HL-60/S4 (cell line): ENCODE measurements around the gene CHURC1.

Experiments
- in situ Hi-C: fragments of 300-500 bp; cut with MboI; formaldehyde crosslinking; loops from 2 replicates; pipeline ENCODE4 v1.14.3; 2022; ENCODE audit warnings: low sequenced_read_pairs

CHURC1 gene

DNA sequence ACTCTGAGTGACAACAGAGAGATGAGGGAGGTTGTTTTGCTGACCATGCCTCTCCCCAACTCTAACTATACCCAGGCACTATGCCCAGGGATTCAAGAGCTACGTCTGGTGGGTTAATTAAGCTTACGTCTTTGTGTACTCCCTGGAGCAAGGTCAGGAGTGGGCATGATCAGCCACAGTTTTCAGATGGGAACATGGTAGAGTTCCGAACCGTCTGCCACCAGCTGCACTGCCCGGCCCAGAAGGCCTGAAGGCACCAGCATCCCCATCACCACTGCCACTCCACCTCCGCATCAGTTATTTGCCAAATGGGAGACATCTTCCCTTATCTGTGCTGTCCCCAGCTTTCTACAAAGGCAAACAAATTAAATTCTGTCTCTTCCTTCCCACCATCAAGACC lies 39.4 kb downstream of the CHURC1 start:
- in situ Hi-C loops = no loop called here

DNA sequence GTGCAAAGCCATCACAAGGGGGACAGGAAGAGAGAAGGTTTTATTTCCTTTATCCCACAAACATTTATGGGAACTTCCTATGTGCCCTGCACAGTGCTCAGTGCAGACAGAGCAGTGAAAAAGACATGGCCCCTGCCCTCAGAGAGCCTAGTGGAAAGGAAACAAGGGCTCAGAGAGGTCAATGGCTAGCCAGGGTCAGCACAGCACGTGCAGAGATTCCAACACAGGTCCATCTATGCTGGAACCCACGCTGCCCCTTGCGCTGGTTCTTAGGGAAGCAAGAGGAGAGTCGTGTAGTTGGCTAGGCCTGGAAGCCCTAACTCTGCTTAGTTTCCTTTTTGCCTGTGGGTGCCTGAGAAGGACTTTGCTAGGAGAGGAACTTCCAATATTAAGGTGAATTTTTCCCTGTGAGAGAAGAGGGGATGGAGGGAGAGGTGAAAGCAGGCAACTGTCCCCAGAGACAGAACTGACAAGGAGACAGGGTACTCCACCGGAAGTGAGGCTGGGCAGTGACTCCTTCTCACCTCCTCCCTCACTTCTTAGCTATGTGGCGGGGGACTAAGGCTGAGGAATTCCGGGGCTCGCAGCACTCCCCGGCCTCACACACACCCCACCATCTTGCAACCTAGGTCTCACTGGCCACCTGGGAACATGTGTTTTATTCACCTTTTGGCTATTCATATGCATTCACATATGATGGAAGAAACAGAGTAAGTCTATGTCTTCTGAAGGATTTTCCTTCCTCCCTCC lies 40.4 kb downstream of the CHURC1 start:
- in situ Hi-C loops = no loop called here

DNA sequence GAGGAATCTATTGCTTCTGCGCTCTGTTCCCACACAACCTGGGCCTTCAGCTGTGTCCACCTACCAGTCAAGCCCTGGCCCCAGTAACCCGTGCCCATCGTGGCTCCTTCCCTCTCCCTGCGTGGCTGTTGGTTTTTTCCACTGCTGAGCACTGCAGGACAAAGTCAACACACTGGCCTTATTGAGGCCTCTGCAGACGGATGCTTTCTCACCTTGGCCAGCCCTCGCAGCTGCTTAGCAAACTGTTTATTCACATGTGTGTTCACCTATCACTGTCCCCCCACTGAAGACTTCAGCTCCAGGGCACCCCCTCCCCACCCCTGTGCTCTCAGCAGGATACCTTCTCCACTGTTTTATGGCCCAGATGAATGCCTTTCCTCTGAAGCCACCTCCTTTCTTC lies 41.0 kb downstream of the CHURC1 start:
- in situ Hi-C loops = no loop called here

DNA sequence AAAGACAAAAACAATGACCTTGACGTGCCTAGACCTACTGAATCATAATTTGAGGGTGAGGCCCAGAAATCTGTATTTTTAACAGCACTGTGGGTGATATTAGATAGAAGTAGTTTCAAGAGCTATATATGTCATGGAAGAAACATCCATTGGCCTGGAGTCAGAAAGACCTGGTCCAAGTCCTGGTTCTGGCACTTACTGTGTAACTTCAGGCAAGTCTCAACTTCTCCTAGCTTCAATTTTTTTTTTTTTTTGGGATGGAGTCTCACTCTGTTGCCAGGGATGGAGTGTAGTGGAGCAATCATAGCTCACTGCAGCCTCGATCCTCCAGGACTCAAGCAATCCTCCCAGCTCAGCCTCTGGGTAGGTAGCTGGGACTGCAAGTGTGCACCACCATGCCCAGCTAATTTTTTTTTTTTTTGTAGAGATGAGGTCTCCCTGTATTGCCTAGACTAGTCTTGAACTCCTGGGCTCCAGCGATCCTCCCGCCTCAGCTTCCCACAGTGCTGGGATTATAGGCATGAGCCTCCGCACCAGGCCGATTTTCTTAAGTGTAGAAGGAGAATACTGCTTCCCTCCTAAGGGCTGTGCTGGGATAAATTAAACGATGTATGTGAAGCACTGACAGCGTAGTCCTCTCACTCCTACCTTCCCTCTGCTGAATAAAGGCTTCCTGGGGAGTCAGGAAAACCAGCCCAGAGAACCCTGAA lies 42.6 kb downstream of the CHURC1 start:
- in situ Hi-C loops = no loop called here

DNA sequence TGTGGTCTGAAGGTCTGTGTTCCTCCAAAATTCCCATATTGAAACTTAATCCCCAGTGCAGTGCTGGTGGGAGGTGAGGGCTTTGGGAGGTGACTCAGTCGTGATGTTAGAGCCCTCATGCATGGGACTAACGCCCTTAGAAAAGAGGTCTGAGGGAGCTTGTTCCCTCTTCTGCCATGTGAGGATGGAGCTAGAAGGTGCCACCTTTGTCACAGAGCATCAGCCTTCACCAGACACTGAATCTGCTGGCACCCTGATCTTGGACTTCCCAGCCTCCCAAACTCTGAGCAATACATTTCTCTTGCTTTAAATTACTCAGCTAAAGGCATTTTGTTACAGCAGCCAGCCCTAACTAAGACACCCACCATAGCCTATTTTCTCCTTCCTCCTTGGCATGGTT lies 43.9 kb downstream of the CHURC1 start:
- in situ Hi-C loops = no loop called here

DNA sequence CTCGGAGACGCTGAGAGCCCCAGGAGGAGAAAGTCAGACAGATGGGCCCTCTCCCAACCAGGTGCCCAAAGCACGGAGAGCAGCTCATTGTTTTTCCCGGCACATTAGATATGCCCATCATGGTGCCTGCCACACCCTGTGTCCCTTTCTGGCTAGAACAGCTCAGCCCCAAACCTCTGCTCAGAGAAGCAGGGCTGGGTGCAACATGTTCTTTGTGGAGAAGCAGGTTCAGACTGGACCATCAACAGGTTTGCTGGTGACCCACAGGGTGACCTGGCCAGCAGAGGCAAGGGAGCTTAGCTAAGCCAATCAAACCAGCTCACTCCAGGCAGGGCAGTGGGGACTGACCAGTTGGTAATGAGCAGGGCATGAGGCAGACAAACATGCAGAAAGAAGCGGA lies 44.5 kb downstream of the CHURC1 start:
- in situ Hi-C loops = no loop called here

DNA sequence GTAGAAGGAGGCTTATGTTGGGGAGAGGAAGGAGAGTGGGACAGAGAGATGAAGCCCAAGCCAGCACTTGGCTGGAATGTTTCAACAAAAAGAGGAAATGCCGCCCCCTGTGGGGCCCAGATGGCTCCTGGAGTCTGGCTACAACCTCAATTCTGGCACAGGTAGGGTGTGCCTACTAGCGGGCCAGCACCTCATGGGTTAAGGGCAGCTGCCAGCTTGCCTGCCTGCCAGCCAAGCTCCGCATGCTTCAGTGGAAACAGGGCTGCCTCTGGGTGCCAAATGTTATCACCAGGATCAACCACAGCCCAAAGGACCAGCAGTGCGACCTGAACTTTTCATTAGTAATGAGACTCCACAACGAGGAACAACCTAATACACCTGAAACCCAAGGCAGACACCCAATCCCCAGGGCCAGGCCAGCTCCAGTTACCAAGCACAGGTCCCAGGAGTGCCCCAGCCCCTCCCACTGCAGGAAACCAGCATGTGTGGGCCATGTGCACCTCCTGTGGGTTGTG lies 46.6 kb downstream of the CHURC1 start:
- in situ Hi-C loops = no loop called here

DNA sequence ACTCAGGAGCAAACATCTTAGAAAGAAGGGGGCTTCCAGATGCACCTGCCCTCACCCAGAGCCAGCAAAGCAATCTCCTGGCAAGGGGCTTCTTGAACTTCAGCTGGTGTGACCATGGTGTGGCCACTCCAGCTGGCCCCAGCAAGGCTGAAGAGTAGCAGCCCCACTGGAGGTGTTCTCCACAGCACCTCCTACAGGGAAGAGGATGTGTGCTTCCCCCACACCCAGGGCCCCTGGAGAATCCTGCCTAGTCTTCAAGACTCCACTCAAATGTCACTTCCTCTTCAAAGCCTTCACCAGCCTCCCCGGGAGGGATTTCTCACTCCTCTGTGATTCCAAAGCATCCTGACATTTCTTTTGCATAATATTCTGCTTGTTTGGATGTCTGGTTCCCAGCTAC lies 49.4 kb downstream of the CHURC1 start:
- in situ Hi-C loops = no loop called here

DNA sequence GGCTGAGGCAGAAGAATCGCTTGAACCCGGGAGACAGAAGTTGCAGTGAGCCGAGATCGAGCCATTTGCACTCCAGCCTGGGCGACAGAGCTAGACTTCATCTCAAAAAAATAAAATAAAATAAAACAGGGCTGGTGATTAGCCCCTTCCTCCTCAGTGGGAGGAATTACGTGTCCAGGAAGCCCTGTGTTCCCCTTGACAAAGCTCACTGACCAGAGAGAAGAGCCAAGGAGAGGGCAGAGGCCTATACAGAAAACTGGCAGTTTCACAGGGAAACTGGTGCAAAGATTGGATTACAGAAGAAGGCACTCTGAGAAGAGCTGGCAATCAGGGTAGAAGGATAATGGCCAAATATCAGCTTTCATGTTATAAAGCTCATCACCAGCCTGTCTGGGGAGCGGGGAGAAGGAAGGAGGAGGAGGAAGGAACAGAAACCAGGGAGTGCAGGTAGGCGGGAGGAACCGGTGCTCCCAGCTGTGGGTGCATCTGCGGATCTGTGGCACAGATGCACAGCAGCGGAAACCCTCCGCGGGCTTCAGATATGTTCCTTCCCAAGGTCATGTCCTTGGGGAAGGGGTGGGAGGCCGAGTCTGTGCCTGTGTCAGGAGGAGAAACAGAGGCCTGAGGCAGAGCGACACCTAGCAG lies 51.2 kb downstream of the CHURC1 start:
- in situ Hi-C loops = no loop called here

DNA sequence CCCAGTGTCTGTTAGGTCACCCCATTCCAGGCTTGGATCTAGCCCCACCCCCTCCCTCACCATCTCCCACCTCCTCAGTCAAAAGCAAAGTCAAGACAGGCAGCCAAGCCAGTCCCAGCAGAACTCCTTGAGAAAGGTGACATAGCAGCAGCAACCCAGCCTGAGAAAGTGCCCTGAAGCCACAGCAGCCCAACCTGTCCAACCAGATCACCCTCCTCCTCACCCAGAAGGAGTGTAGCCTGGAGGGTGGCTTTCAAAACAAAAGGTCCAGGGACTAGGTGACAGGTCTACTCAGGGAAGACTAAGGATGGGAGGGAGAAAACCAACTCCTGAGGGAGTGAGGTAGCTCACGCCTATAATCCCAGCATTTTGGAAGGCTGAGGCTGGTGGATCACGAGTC lies 52.7 kb downstream of the CHURC1 start:
- in situ Hi-C loops = no loop called here

DNA sequence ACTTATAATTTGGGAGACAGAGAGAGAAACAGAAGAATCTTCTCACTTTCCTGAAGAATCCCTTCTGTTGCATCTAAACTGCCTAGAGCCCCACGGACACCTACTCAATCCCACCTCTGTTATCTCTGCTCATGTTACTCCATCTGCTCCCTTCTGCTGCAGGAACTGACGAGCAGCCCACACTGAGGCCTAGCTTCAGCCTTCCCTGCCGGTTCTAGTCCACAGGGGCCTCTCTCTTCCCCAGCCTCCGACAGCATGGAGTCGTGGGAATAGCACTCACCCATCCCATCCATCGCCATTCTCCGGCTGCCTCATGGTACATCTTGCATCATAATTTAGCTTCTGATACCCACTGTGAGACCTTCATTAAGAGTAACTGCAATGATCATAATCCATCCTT lies 53.9 kb downstream of the CHURC1 start:
- in situ Hi-C loops = no loop called here

DNA sequence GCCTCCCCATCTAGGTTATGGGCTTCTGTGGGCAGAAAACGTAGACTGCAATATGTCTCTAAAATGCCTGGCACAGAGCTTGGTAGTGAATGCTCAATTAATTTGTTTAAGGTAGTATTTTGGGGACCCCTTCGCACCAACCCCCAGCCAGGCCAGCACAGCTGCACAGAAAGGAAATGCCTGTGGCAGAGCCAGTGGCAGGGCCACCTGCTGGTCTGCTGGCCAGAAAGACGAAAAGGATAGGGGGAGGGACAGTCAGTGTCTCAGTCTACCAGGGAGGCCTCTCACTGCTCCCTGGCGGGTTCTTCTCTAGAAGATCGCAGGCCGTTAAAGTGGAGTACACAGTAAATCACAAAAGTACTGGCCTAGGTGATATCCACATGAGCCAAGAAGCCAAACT lies 54.4 kb downstream of the CHURC1 start:
- in situ Hi-C loops = no loop called here

DNA sequence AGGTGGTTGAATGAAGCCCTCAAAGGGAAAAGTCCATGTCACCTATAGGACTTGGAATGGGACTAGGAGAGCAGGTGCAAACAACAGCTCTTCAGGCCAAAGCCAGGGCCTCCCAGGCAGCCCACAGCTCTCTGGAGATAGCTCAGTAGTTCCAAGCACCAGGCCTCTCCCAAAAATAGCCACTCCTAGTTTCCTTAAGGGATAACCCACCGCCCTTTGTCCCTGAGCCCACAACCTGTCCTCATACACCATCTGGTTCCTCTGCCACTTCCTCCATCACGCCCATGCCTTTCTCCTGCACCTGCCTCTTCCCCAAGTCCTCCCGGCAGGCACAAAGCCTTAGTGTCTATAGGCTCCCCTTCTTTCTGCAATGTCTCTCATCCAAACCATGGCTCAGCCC lies 55.8 kb downstream of the CHURC1 start:
- in situ Hi-C loops = no loop called here

DNA sequence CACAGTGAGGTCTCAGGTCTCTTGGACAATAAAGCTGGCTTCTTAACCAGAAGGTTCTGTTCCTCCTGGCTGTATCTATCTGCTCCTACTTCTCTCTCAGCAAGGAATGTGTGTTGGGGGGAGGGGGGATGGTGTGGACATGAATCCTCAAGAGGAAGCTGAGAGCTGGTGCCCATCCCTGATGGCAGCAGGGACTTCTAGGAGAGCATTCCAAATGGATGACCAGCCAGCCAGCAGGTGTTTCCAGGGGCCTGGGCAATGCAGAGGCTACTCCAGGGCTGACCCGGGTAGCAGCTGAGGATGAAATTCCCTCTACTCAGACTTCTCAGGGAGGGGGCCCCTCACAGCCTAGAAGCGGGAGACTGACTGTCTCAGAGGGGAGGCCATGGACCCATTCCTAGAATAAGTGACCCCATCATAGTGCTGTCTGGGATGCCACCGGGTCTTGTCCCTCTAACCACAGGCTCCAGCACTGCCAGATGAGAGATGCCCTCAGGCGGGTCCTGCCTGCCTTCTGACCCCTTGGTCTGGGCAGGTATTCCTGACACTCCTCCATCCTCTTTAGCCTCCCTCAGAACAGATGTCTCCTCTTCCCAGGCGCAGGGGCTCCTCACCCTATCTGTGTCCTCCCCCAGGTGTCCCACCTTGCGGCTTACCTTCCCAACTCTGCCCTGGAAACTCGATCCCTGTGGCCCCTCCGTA lies 56.7 kb downstream of the CHURC1 start:
- in situ Hi-C loops = no loop called here

DNA sequence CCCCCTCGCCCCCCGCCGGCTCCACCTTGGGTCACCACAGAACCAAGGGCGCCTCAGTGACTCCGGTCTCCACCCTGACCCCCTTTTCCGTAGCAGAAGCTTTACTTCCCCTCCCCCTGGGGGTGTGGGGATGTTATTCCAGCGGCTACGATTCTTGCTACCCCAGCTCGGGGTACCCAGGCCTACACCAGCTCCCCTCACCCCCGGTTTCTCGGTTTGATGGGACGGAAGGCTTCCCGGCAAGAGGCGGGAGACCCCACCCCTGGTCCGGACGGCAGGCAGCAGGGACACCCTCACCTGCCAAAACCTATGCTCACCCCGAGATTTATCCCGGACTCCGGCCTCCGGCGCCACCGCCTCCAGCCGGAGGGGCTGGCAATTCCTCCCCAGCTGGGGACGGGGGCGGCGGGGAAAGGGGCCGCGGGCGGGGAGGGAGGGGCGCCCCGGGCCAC lies 57.3 kb downstream of the CHURC1 start:
- in situ Hi-C loops = no loop called here

DNA sequence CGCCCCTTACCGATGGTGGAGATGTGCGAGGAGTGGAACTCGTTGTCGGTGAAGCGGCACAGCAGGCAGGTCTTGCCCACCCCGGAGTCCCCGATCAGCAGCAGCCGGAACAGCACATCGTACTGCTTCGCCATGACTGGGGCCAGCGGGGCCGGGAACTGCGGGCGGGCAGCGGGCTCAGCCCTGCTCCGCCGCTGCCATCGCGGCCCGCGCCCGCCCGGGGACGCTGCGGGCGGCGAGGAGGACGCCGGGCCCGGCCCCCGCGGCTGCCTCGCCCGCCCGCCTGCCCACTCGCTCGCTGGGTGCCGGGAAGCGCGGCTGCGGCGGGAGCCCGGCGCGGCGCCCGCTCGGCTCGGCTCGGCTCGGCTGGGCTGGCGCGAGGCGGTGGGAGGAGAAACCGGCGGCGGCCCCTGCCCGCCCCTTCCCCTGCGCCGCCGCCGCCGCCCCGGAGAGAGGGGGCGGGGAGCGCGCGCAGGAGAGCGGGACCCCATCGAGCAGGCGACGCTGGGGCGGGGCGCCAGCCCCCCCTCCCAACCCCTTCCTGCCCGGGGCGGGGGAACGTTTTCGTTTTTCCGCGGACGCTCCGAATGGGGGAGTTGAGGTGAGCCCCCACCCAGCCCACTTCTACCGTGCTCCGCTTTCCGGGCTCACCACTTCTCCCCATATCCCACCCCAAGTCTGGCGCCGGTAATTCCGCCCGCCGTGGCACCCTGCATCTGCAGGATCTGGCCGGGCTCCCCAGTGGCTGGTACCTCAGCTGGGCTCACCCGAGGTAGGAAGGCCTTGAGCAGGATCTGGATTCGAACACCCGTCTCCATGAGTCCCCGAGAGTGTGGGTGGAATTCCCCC lies 57.9 kb downstream of the CHURC1 start, which contains the start of gene RAB15:
Gene RAB15 (minus strand): TSS at position 394 of the 849 bp plus-strand sequence. CDS start 260 bp downstream, at position 134.
- in situ Hi-C loops = no loop called here

DNA sequence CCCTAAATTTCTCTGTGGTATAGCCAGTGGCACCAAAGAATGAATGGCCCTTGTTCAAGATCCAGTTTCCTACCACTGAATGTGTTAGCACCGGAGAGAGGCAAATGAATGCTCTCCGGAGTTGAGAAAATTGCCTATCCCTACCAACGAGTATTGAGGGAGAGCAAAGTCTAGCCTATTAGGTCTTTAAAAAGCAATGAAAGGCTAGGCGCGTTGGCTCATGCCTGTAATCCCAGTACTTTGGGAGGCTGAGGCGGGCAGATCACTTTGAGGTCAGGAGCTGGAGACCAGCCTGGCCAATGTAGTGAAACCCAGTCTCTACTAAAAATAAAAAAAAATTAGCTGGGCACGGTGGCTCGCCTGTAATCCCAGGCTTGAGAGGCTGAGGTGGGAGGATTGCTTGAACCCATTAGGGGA lies 58.8 kb downstream of the CHURC1 start:
- in situ Hi-C loops = no loop called here

DNA sequence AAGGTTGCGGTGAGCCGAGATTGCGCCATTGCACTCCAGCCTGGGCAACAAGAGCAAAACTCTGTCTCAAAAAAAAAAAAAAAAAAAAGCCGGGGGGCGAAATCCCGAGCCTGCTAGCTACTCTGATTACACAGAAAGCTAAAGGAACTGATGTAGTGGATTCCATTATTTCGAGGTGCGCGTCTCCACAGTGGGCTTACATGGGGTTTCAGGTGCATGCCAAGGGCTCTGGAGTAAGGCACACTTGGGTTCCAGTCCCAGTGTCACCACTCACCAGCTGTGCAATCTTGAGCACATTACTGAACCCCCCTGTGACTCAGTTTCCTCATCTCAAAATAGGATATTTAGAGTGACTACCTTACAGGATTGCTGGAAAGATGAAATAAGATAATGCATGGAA lies 59.6 kb downstream of the CHURC1 start:
- in situ Hi-C loops = no loop called here

DNA sequence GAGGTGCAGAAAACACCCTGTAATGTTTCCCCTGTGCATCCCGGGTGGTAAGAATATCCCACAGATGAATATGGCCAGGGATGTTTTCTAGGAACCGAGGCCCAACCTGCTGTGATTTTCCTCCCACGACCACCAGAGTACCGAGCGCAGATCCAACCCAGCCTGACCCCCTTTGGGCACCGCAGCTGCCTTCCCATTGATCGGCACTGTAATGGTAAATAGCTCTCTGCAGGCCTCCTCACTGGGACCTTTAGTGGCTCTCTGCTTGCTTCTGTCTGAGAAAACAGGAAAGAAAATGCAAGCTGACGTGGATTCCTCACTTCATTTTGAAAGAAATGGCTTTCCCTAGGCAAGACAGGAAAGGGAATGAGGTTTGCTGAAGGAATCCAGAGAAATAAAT lies 60.3 kb downstream of the CHURC1 start:
- in situ Hi-C loops = no loop called here
